ENCODE data around the gene USP4. TPM values are rescaled to one million over a fixed set of nuclear protein-coding genes. Genes with fewer than 3 reads are reported as not detected.
"Not testable (repeated sequence)": the region's sequence is repeated elsewhere in the genome, so short reads cannot be mapped to it uniquely, and the experiment has no call there.

Gene USP4
- total RNA-seq, 4 donors from 2014 or later, result 29.1 to 76.8 (median 35.5) TPM

GRCh38 chr3:49352890-49353421 is 13.1 kb upstream of the USP4 start:
- no peak overlapping the region for H3K4me3 ChIP-seq
- H3K36me3 ChIP-seq, result no peaks in the 10 kb centered on the region
- peaks cover 44% of the 10 kb centered on the region for H3K4me1 ChIP-seq
- TF ChIP-seq CTCF (IDR thresholded peaks at IDR 0.05) (no peak), POLR2AphosphoS5 (IDR thresholded peaks at IDR 0.05) (no peak), POLR2A (IDR thresholded peaks at IDR 0.05) (no peak), EP300 (IDR thresholded peaks at IDR 0.05) (no peak)
- DNase-seq (ENCODE audit: low spot score in 2 of 2), result no peak
- no peaks in the 10 kb centered on the region for H3K9me3 ChIP-seq
- peak overlapping the region; percentile 73 for H3K27ac ChIP-seq
- no peaks in the 10 kb centered on the region for H3K27me3 ChIP-seq
- 81% methylated on average over 5 of the region's 5 CpGs for WGBS

- Histone ChIP-seq H3K4me3 (no peak overlapping the region), H3K36me3 (no peaks in the 10 kb centered on the region), H3K27me3 (no peaks in the 10 kb centered on the region), H3K27ac (peak overlapping the region; percentile 73), H3K9me3 (no peaks in the 10 kb centered on the region), H3K4me1 (peaks cover 44% of the 10 kb centered on the region)
- no peak for DNase-seq (ENCODE audit: low spot score in 2 of 2)
- TF ChIP-seq POLR2AphosphoS5 (IDR thresholded peaks at IDR 0.05), result no peak
- no peak for TF ChIP-seq EP300 (IDR thresholded peaks at IDR 0.05)
- no peak for TF ChIP-seq POLR2A (IDR thresholded peaks at IDR 0.05)
- TF ChIP-seq CTCF (IDR thresholded peaks at IDR 0.05), result no peak
- WGBS, result 66% methylated on average over 2 of the region's 2 CpGs
Observed at GRCh38 chr3:49352281-49352680, 12.4 kb upstream of the USP4 start.

GRCh38 chr3:49351521-49352011 is 11.7 kb upstream of the USP4 start:
- Histone ChIP-seq H3K36me3 (no peaks in the 10 kb centered on the region), H3K9me3 (no peaks in the 10 kb centered on the region), H3K27me3 (no peaks in the 10 kb centered on the region), H3K27ac (peak overlapping the region; percentile 73), H3K4me3 (no peak overlapping the region), H3K4me1 (peaks cover 41% of the 10 kb centered on the region)
- no peak for DNase-seq (ENCODE audit: low spot score in 2 of 2)
- no peak for TF ChIP-seq CTCF (IDR thresholded peaks at IDR 0.05)
- no peak for TF ChIP-seq POLR2AphosphoS5 (IDR thresholded peaks at IDR 0.05)
- TF ChIP-seq EP300 (IDR thresholded peaks at IDR 0.05), result no peak
- TF ChIP-seq POLR2A (IDR thresholded peaks at IDR 0.05), result no peak
- WGBS, result 9% methylated on average over 1 of the region's 1 CpG

- Histone ChIP-seq H3K27me3 (no peaks in the 10 kb centered on the region), H3K36me3 (no peaks in the 10 kb centered on the region), H3K4me1 (peaks cover 40% of the 10 kb centered on the region), H3K27ac (no peak overlapping the region), H3K4me3 (no peak overlapping the region), H3K9me3 (no peaks in the 10 kb centered on the region)
- no peak for TF ChIP-seq CTCF (IDR thresholded peaks at IDR 0.05)
- TF ChIP-seq POLR2AphosphoS5 (IDR thresholded peaks at IDR 0.05), result no peak
- no peak for TF ChIP-seq EP300 (IDR thresholded peaks at IDR 0.05)
- no peak for TF ChIP-seq POLR2A (IDR thresholded peaks at IDR 0.05)
- WGBS, result 63% methylated on average over 3 of the region's 3 CpGs
- DNase-seq (ENCODE audit: low spot score in 2 of 2), result no peak
Observed at GRCh38 chr3:49349348-49350114, 9.7 kb upstream of the USP4 start.

- not testable (repeated sequence) for H3K27ac ChIP-seq; H3K27me3 ChIP-seq; H3K9me3 ChIP-seq; H3K36me3 ChIP-seq; H3K4me3 ChIP-seq; DNase-seq (ENCODE audit: low spot score in 2 of 2)
- peaks cover 40% of the 10 kb centered on the region for H3K4me1 ChIP-seq
- 88% methylated on average over 12 of the region's 12 CpGs for WGBS
Observed at GRCh38 chr3:49348361-49348760, 8.5 kb upstream of the USP4 start.
